BLaER1 treated with 17β-estradiol and CSF1 and Interleukin-3, amounts not matched to agents 10 nM and 100 nM (cell line): Measurements from ENCODE around the gene KCNH6.

Source experiments
- H3K27ac ChIP-seq, 11 experiments: shearing (Covaris generic); formaldehyde crosslinking; 2 replicates each; pipeline ENCODE4 v1.8.1; 2022
- H3K27me3 ChIP-seq, 11 experiments: shearing (Covaris generic); formaldehyde crosslinking; 2 replicates each; pipeline ENCODE4 v1.8.1; 2022
- H3K36me3 ChIP-seq, 11 experiments: shearing (Covaris generic); formaldehyde crosslinking; 2 replicates each; pipeline ENCODE4 v1.8.1; 2022
- H3K4me1 ChIP-seq, 10 experiments: shearing (Covaris generic); formaldehyde crosslinking; 2 replicates each; pipeline ENCODE4 v1.8.1; 2022
- H3K4me2 ChIP-seq, 11 experiments: shearing (Covaris generic); formaldehyde crosslinking; 2 replicates each; pipeline ENCODE4 v1.8.1; 2022
- H3K4me3 ChIP-seq, 10 experiments: shearing (Covaris generic); formaldehyde crosslinking; 2 replicates each; pipeline ENCODE4 v1.8.1; 2022
- H3K9ac ChIP-seq, 11 experiments: shearing (Covaris generic); formaldehyde crosslinking; 2 replicates each; pipeline ENCODE4 v1.8.1; 2022
- H3K9me3 ChIP-seq, 11 experiments: shearing (Covaris generic); formaldehyde crosslinking; replicated peaks in 1 of 11; 2 replicates each; pipeline ENCODE4 v1.8.1; 2022
- H4K20me1 ChIP-seq, 11 experiments: shearing (Covaris generic); formaldehyde crosslinking; 2 replicates each; pipeline ENCODE4 v1.8.1; 2022
- Cebpa-rat ChIP-seq, 11 experiments: shearing (Covaris generic); IDR thresholded peaks; 2 replicates each; pipeline ENCODE4 v1.8.1; 2022

KCNH6 gene

DNA sequence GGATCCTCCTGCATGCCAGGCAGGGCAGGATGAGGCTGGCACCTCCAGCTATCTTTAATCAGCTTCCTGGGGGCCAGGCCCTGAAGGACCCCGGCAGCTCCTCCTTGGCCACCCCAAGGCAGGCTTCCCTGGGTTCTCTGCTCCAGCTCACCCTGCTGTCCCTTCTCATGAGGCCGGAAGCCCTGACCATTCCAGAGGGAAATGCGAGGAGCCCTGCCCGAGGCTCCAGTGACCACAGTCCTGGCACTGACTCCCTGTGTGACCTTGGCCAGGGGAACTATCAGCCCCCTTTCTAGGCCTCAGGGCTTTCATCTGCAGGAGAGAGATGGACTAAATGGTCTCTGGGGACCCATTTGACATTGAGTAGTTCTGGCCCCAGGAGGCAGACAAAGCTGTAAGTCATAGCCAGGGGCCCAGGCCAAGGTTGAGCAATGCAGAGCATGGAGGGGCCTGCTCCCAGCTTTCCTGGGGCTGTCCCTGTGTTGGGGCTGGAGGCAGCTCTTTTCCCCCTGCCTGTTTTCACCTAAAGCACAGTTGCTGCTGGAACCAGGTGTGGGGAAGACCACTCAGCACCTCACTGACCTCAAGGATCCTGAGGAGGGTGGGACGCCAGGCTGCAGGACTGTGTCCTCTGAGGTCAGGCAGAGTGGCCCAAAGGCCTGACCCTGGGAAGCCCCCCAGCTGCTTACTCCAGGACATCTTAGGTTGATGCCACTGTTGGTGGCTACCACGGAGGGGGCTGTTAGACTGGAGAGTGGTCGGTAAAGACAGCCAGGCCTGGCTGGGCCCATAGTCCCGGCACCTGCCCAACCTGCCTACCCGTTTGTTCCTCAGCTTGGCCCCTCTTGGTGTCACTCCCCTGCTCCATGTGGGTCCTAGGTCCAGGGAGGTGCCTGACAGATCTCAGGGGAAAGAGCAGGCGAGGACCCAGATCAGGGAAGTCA lies 8.1 kb downstream of the KCNH6 start:
- Histone ChIP-seq H3K27ac (no peak overlapping the region), H3K9ac (no peak overlapping the region), H3K4me1 (peaks cover 0 to 6% (median 0%) of the 10 kb centered on the region in 10 experiments; a peak in 5 of 20 replicates), H3K27me3 (no peaks in the 10 kb centered on the region), H3K36me3 (no peaks in the 10 kb centered on the region), H3K4me3 (no peak overlapping the region), H3K9me3 (no peaks in the 10 kb centered on the region), H3K4me2 (no peak overlapping the region), H4K20me1 (peaks cover 0 to 35% (median 0%) of the 10 kb centered on the region in 11 experiments; a peak in 4 of 22 replicates)
- TF ChIP-seq Cebpa-rat (IDR thresholded peaks at IDR 0.05): no peak

DNA sequence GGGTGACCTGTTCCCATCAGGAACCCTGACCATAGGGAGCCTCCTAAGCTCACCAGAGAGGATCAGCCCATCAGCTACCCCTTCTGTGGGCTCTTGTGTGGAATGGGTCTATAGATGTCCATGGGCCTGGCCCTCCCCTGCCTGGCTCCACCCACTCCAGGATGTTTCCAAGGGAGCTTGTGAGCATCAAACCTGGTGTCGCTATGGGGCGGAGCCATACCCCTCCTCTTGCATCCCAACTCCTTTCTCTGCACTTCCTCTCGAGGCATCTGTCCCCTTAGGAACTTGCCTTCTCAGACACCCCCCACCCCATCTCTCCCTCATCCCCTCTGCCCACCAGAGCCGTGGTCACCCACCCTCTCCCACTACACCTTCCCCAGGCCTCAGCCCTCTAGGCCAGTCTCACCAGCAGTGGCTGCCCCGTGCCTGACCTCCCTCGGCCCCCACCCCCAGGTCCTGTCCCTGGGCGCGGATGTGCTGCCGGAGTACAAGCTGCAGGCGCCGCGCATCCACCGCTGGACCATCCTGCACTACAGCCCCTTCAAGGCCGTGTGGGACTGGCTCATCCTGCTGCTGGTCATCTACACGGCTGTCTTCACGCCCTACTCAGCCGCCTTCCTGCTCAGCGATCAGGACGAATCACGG lies 10.4 kb downstream of the KCNH6 start:
- Histone ChIP-seq H3K27me3 (peaks cover 10 to 17% (median 14%) of the 10 kb centered on the region in 11 experiments; a peak in 21 of 22 replicates), H4K20me1 (peaks cover 0 to 16% (median 0%) of the 10 kb centered on the region in 11 experiments; a peak in 3 of 22 replicates), H3K4me1 (peaks cover 0 to 6% (median 0%) of the 10 kb centered on the region in 10 experiments; a peak in 4 of 20 replicates), H3K4me3 (no peak overlapping the region), H3K4me2 (no peak overlapping the region), H3K9me3 (no peaks in the 10 kb centered on the region), H3K36me3 (no peaks in the 10 kb centered on the region), H3K9ac (no peak overlapping the region), H3K27ac (no peak overlapping the region)
- no peak for TF ChIP-seq Cebpa-rat (IDR thresholded peaks at IDR 0.05)

DNA sequence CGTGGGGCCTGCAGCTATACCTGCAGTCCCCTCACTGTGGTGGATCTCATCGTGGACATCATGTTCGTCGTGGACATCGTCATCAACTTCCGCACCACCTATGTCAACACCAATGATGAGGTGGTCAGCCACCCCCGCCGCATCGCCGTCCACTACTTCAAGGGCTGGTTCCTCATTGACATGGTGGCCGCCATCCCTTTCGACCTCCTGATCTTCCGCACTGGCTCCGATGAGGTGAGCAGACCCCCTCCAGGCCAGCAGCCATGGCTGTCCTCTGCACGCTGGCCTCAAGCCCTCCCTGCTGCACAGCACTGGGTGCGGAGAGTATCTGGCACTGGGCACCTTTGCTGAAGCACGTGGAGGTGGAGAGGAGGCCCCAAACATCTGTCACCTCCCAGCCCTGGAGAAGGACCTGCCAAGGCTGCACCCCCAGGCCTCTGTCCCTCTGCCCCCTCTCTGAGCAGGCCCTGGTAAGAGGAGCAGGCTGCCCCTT lies 11.0 kb downstream of the KCNH6 start:
- Histone ChIP-seq H3K4me2 (no peak overlapping the region), H3K27ac (no peak overlapping the region), H3K36me3 (no peaks in the 10 kb centered on the region), H4K20me1 (peaks cover 0 to 16% (median 0%) of the 10 kb centered on the region in 11 experiments; a peak in 3 of 22 replicates), H3K27me3 (peaks cover 14 to 23% (median 20%) of the 10 kb centered on the region in 11 experiments; a peak in 21 of 22 replicates), H3K4me1 (peaks cover 0 to 6% (median 0%) of the 10 kb centered on the region in 10 experiments; a peak in 4 of 20 replicates), H3K9ac (no peak overlapping the region), H3K4me3 (no peak overlapping the region), H3K9me3 (no peaks in the 10 kb centered on the region)
- no peak for TF ChIP-seq Cebpa-rat (IDR thresholded peaks at IDR 0.05)

GRCh38 chr17:63534816-63535455 lies 11.8 kb downstream of the KCNH6 start:
- H3K4me1 ChIP-seq: peaks cover 0 to 6% (median 0%) of the 10 kb centered on the region in 10 experiments; a peak in 4 of 20 replicates
- H3K27ac ChIP-seq: no peak overlapping the region
- peaks cover 0 to 16% (median 0%) of the 10 kb centered on the region in 11 experiments; a peak in 3 of 22 replicates for H4K20me1 ChIP-seq
- 0 out of 22 replicates have a peak overlapping the region, but pooled peaks of 1 of the 11 experiments have one; percentile 5 for H3K9ac ChIP-seq
- TF ChIP-seq Cebpa-rat (IDR thresholded peaks at IDR 0.05): no peak
- peaks cover 14 to 29% (median 23%) of the 10 kb centered on the region in 11 experiments; a peak in 21 of 22 replicates for H3K27me3 ChIP-seq
- H3K36me3 ChIP-seq: no peaks in the 10 kb centered on the region
- H3K4me2 ChIP-seq: no peak overlapping the region
- H3K9me3 ChIP-seq: no peaks in the 10 kb centered on the region
- no peak overlapping the region for H3K4me3 ChIP-seq

DNA sequence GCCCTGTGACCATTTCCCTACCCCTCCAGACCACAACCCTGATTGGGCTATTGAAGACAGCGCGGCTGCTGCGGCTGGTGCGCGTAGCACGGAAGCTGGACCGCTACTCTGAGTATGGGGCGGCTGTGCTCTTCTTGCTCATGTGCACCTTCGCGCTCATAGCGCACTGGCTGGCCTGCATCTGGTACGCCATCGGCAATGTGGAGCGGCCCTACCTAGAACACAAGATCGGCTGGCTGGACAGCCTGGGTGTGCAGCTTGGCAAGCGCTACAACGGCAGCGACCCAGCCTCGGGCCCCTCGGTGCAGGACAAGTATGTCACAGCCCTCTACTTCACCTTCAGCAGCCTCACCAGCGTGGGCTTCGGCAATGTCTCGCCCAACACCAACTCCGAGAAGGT lies 12.5 kb downstream of the KCNH6 start:
- Histone ChIP-seq H3K36me3 (no peaks in the 10 kb centered on the region), H3K9me3 (no peaks in the 10 kb centered on the region), H3K27ac (no peak overlapping the region), H3K4me1 (peaks cover 0 to 8% (median 2%) of the 10 kb centered on the region in 10 experiments; a peak in 13 of 20 replicates), H3K27me3 (peaks cover 14 to 29% (median 23%) of the 10 kb centered on the region in 11 experiments; a peak in 21 of 22 replicates), H3K9ac (no peak overlapping the region), H3K4me3 (no peak overlapping the region), H3K4me2 (no peak overlapping the region), H4K20me1 (peaks cover 0 to 16% (median 0%) of the 10 kb centered on the region in 11 experiments; a peak in 3 of 22 replicates)
- no peak for TF ChIP-seq Cebpa-rat (IDR thresholded peaks at IDR 0.05)

GRCh38 chr17:63537001-63537400 lies 13.8 kb downstream of the KCNH6 start:
- Histone ChIP-seq H3K9me3 (no peaks in the 10 kb centered on the region), H3K36me3 (no peaks in the 10 kb centered on the region)

DNA sequence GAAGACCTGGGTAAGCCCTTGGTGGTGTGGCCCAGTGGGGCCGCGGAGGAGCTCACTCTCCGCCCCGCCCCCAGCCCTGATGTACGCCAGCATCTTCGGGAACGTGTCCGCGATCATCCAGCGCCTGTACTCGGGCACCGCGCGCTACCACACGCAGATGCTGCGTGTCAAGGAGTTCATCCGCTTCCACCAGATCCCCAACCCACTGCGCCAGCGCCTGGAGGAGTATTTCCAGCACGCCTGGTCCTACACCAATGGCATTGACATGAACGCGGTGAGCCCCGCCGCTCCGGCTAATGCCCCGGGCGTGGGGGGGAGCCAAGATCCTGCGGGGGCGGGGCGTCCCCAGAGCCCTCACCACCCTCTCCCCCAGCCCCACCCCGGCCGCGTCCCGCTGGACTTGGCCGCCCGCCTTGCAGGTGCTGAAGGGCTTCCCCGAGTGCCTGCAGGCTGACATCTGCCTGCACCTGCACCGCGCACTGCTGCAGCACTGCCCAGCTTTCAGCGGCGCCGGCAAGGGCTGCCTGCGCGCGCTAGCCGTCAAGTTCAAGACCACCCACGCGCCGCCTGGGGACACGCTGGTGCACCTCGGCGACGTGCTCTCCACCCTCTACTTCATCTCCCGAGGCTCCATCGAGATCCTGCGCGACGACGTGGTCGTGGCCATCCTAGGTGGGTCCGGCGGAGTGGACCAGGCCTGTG lies 15.0 kb downstream of the KCNH6 start:
- Histone ChIP-seq H3K27ac (no peak overlapping the region), H3K4me3 (no peak overlapping the region), H3K9me3 (no peaks in the 10 kb centered on the region), H3K27me3 (peaks cover 14 to 29% (median 23%) of the 10 kb centered on the region in 11 experiments; a peak in 21 of 22 replicates), H4K20me1 (no peaks in the 10 kb centered on the region; a peak in 2 of 22 replicates), H3K4me1 (peaks cover 0 to 15% (median 10%) of the 10 kb centered on the region in 10 experiments; a peak in 14 of 20 replicates), H3K9ac (no peak overlapping the region), H3K4me2 (no peak overlapping the region), H3K36me3 (no peaks in the 10 kb centered on the region)
- TF ChIP-seq Cebpa-rat (IDR thresholded peaks at IDR 0.05): no peak

More at GRCh38 chr17:63537001-63537400, 13.8 kb downstream of the KCNH6 start:
- H3K4me2 ChIP-seq: no peak overlapping the region
- H3K27me3 ChIP-seq: peaks cover 14 to 29% (median 23%) of the 10 kb centered on the region in 11 experiments; a peak in 21 of 22 replicates
- no peak overlapping the region for H3K27ac ChIP-seq
- no peak for TF ChIP-seq Cebpa-rat (IDR thresholded peaks at IDR 0.05)
- no peak overlapping the region for H3K9ac ChIP-seq
- H3K4me1 ChIP-seq: peaks cover 0 to 15% (median 10%) of the 10 kb centered on the region in 10 experiments; a peak in 14 of 20 replicates
- H4K20me1 ChIP-seq: peaks cover 0 to 4% (median 0%) of the 10 kb centered on the region in 11 experiments; a peak in 2 of 22 replicates
- no peak overlapping the region for H3K4me3 ChIP-seq
